GM12878 (cell line): Measurements from ENCODE around the gene NPY2R.

Experiments used
- CHD2 ChIP-seq: IDR thresholded peaks from 2 replicates; pipeline ENCODE4 v1.6.1; 2011; ENCODE audit warnings: low read depth, low read length, improper control_type of control experiment, borderline replicate concordance
- CREB1 ChIP-seq: IDR thresholded peaks from 2 replicates; pipeline ENCODE4 v1.6.1; 2012; ENCODE audit warnings: low read depth, mild to moderate bottlenecking, inconsistent platforms
- EZH2 ChIP-seq: IDR thresholded peaks from 2 replicates; pipeline ENCODE4 v1.6.1; 2012; ENCODE audit warnings: low read depth, mild to moderate bottlenecking, control low read depth, inconsistent platforms, low read length, borderline replicate concordance; ENCODE audit not compliant: control insufficient read depth
- POLR2AphosphoS5 ChIP-seq: IDR thresholded peaks from 2 replicates; pipeline ENCODE4 v1.6.1; 2011; ENCODE audit warnings: mild to moderate bottlenecking, low read length, inconsistent platforms
- TF ChIP-seq, protein P1 (sequence below): fragments of 450-650 bp; IDR thresholded peaks from 2 replicates; pipeline ENCODE4 v1.6.1; 2017; ENCODE audit warnings: mild to moderate bottlenecking
- TF ChIP-seq, protein P2 (sequence below), 3 experiments: IDR thresholded peaks in 2 of 3; conservative IDR thresholded peaks in 1 of 3; 2 replicates each; pipeline ENCODE4 v1.5.1; 2011; ENCODE audit warnings: low read depth in 3 of 3, low read length in 3 of 3, mild to moderate bottlenecking in 3 of 3, control low read depth in 2 of 3, moderate library complexity in 2 of 3, inconsistent platforms in 1 of 3, mixed read lengths in 1 of 3; ENCODE audit not compliant: control insufficient read depth in 2 of 3, insufficient read depth in 1 of 3; ENCODE audit errors: extremely low read depth in 1 of 3

DNA sequence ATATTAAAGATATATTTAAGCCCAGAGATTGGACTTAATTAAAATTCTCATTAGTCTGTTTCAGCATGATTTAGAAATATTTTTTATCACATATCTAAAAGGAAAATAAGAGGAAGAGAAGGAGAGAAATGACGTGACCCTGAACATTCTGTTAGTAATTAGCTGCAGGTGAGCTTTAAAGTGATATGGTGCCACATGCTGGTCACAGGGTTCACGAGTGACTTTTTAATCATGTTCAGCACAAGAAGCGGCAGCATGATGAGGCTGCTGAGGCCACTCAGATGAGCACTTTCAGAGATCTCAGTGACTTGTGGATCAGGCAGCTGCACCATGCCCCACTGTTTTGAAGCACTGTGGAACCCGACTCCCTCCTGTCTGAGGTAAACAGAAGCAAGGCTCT, 37.9 kb upstream of the NPY2R start:
- TF ChIP-seq CHD2 (no peak), POLR2AphosphoS5 (no peak), CREB1 (no peak), EZH2 (no peak)
- TF ChIP-seq, protein P1, sequence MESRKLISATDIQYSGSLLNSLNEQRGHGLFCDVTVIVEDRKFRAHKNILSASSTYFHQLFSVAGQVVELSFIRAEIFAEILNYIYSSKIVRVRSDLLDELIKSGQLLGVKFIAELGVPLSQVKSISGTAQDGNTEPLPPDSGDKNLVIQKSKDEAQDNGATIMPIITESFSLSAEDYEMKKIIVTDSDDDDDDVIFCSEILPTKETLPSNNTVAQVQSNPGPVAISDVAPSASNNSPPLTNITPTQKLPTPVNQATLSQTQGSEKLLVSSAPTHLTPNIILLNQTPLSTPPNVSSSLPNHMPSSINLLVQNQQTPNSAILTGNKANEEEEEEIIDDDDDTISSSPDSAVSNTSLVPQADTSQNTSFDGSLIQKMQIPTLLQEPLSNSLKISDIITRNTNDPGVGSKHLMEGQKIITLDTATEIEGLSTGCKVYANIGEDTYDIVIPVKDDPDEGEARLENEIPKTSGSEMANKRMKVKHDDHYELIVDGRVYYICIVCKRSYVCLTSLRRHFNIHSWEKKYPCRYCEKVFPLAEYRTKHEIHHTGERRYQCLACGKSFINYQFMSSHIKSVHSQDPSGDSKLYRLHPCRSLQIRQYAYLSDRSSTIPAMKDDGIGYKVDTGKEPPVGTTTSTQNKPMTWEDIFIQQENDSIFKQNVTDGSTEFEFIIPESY: no peak
- TF ChIP-seq, protein P2, sequence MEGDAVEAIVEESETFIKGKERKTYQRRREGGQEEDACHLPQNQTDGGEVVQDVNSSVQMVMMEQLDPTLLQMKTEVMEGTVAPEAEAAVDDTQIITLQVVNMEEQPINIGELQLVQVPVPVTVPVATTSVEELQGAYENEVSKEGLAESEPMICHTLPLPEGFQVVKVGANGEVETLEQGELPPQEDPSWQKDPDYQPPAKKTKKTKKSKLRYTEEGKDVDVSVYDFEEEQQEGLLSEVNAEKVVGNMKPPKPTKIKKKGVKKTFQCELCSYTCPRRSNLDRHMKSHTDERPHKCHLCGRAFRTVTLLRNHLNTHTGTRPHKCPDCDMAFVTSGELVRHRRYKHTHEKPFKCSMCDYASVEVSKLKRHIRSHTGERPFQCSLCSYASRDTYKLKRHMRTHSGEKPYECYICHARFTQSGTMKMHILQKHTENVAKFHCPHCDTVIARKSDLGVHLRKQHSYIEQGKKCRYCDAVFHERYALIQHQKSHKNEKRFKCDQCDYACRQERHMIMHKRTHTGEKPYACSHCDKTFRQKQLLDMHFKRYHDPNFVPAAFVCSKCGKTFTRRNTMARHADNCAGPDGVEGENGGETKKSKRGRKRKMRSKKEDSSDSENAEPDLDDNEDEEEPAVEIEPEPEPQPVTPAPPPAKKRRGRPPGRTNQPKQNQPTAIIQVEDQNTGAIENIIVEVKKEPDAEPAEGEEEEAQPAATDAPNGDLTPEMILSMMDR (IDR thresholded peaks at IDR 0.05 in 2 of 3, conservative IDR thresholded peaks at IDR 0.05 in 1 of 3; ENCODE audit: control insufficient read depth in 2 of 3, extremely low read depth in 1 of 3, insufficient read depth in 1 of 3, low read depth in 3 of 3, low read length in 3 of 3): no peak; a peak in 1 of 6 replicates
